Gastroesophageal sphincter (tissue), 4 donors: ENCODE measurements around the gene FOXD2. TPM values are rescaled to one million over a fixed set of nuclear protein-coding genes. Genes with fewer than 3 reads are reported as not detected.
A peak's percentile ranks its signal among the peaks of the same experiment; 100 is the strongest.

Source experiments
- ATAC-seq: fragments of 150-250 bp; one replicate; pipeline ENCODE4 v1.9.1; 2016; ENCODE audit warnings: mild to moderate bottlenecking, moderate library complexity
- H3K27ac ChIP-seq, 4 donors: fragments of 200-600 bp; sonication (generic) in 3 of 4; 1 replicate in 3 of 4; 2 replicates in 1 of 4; pipeline ENCODE4 v1.5.1; 2016 to 2019
- H3K27me3 ChIP-seq: fragments of 200-600 bp; sonication (generic); one replicate; pipeline ENCODE4 v1.5.1; 2019
- H3K36me3 ChIP-seq, 2 donors: fragments of 200-600 bp; sonication (generic); one replicate each; pipeline ENCODE4 v1.5.1; 2019; ENCODE audit warnings: control low read depth in 1 of 2
- H3K4me1 ChIP-seq, 3 donors: fragments of 200-600 bp; sonication (generic); 1 replicate in 2 of 3; 2 replicates in 1 of 3; pipeline ENCODE4 v1.5.1; 2016 to 2019; ENCODE audit warnings: control low read depth in 2 of 3
- H3K4me3 ChIP-seq, 2 donors: fragments of 200-600 bp; sonication (generic); one replicate each; pipeline ENCODE4 v1.5.1; 2019; ENCODE audit warnings: mild to moderate bottlenecking in 1 of 2, moderate library complexity in 1 of 2
- H3K9me3 ChIP-seq, 3 donors: fragments of 200-600 bp; sonication (generic); one replicate each; pipeline ENCODE4 v1.5.1; 2017 to 2019; ENCODE audit warnings: control low read depth in 2 of 3
- CTCF ChIP-seq, 4 experiments: fragments of 200-600 bp in 2 of 4; fragments of 450-650 bp in 2 of 4; sonication (generic) in 1 of 4; IDR thresholded peaks; one replicate each; pipeline ENCODE4 v1.5.1; 2017 to 2019; ENCODE audit warnings: antibody characterized with exemption in 4 of 4, mild to moderate bottlenecking in 2 of 4, moderate library complexity in 2 of 4
- EP300 ChIP-seq: sonication (generic); formaldehyde crosslinking; IDR thresholded peaks from one replicate; pipeline ENCODE4 v1.6.1; 2017; ENCODE audit warnings: antibody characterized with exemption, mild to moderate bottlenecking
- POLR2A ChIP-seq, 2 donors: fragments of 450-650 bp; IDR thresholded peaks; one replicate each; pipeline ENCODE4 v1.6.1; 2017; ENCODE audit warnings: antibody characterized with exemption in 2 of 2, mild to moderate bottlenecking in 2 of 2, moderate library complexity in 1 of 2
- POLR2AphosphoS5 ChIP-seq: sonication (generic); formaldehyde crosslinking; IDR thresholded peaks from one replicate; pipeline ENCODE4 v1.6.1; 2017; ENCODE audit warnings: antibody characterized with exemption
- WGBS, 2 donors: methylation state at CpG; one replicate each; pipeline ENCODE4 v1.1.5; 2018; ENCODE audit warnings: low coverage in 1 of 2; 5-methylcytosine and 5-hydroxymethylcytosine counted together
- total RNA-seq, 4 donors: library from RNA; depleted of rRNA; stranded (reverse); fragments of >200 nt; gene quantifications; one replicate each; pipeline ENCODE4 v1.1.0, GENCODE V29; 2016

The FOXD2 gene
- total RNA-seq, 4 donors from 2014 or later: 0.04 to 0.81 (median 0.57) TPM

DNA sequence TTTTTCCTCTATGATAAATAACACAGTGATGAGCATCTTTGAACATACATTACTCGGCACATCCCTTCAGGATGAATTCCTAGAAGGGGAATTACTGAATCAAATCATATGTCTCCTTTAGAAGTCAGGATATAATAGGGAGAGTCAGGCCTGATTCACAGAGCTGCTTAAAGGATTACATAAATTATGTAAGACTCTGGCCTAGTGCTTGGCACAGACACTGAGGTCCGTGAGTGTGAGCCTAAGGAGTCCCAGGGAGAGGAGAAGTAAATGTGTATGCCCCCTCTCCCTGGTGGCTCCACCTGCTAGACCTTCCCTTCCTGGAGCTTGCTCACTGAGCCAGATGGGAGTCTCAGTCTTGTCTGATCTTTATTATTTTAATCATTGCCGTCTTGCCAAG, 30.4 kb upstream of the FOXD2 start:
- TF ChIP-seq CTCF (IDR thresholded peaks at IDR 0.05) (no peak), EP300 (no peak), POLR2AphosphoS5 (no peak), POLR2A (IDR thresholded peaks at IDR 0.05) (no peak)
- ATAC-seq: no peak
- WGBS, 2 donors: 75 to 93% methylated on average over 2 to 3 of the region's 3 CpGs
- H3K27me3 ChIP-seq: peaks cover 37% of the 10 kb centered on the region
- no peaks in the 10 kb centered on the region for H3K4me1 ChIP-seq
- no peaks in the 10 kb centered on the region for H3K36me3 ChIP-seq
- no peaks in the 10 kb centered on the region for H3K9me3 ChIP-seq
- H3K27ac ChIP-seq: no peak overlapping the region
- H3K4me3 ChIP-seq: no peak overlapping the region

DNA sequence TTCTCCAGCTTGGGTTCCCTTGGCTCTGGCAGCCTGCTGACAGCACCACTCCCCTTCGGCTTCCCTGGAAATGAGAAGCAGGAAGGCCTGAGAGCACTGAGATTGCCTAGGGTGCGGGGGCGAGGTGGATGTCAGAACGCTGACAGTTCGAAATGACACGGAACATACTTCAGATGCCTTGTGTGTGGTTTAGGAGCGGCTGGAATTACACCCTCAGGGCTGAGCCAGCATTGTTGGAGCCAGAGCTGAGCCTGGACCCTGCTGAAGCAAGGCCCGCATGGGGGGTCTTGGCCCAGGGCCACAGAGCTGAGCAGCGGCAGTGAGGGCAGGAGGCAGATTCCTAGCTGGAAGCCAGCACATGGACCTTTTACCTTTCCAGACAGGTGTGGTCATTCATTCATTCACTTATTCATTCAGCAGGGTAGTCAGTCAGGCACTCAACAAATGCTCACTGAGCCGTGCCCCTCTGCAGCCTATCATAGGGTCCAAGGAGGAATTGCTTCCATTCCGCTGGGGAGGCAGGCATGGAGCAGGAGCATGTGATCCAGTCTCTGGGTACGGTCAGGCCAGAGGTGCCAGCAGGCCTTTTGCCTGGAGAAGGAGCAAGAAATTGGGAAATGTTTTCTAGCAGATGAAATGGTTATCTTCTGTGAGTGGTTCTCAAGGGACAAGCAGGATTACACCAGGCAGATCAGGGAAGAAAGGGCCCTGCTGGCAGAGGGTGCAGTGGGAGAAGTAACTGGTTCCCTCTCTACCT, 28.4 kb upstream of the FOXD2 start:
- peak; percentile 26 for ATAC-seq
- Histone ChIP-seq H3K4me3 (no peak overlapping the region), H3K27me3 (peaks cover 36% of the 10 kb centered on the region), H3K36me3 (no peaks in the 10 kb centered on the region), H3K27ac (no peak overlapping the region), H3K9me3 (no peaks in the 10 kb centered on the region), H3K4me1 (no peaks in the 10 kb centered on the region)
- no peak for TF ChIP-seq POLR2A (IDR thresholded peaks at IDR 0.05)
- TF ChIP-seq CTCF (IDR thresholded peaks at IDR 0.05): no peak
- TF ChIP-seq POLR2AphosphoS5: no peak
- no peak for TF ChIP-seq EP300
- 18% methylated on average over 7 of the region's 12 CpGs; no CpG with 5 or more reads in 1 of the 2 donors for WGBS, 2 donors

- H3K9me3 ChIP-seq: no peaks in the 10 kb centered on the region
- no peak overlapping the region for H3K27ac ChIP-seq
- no peaks in the 10 kb centered on the region for H3K4me1 ChIP-seq
- no peak for ATAC-seq
- TF ChIP-seq POLR2AphosphoS5 (no peak), EP300 (no peak), CTCF (IDR thresholded peaks at IDR 0.05) (no peak), POLR2A (IDR thresholded peaks at IDR 0.05) (no peak)
- H3K27me3 ChIP-seq: peaks cover 40% of the 10 kb centered on the region
- H3K4me3 ChIP-seq: no peak overlapping the region
- H3K36me3 ChIP-seq: no peaks in the 10 kb centered on the region
- WGBS, 2 donors: 73 to 75% methylated on average over 2 to 3 of the region's 3 CpGs
These were observed 27.8 kb upstream of the FOXD2 start for GRCh38 chr1:47410068-47410455.

- Histone ChIP-seq H3K4me3 (no peak overlapping the region), H3K27ac (no peak overlapping the region), H3K9me3 (no peaks in the 10 kb centered on the region), H3K36me3 (no peaks in the 10 kb centered on the region), H3K4me1 (peaks cover 0 to 5% (median 0%) of the 10 kb centered on the region in 3 donors), H3K27me3 (peaks cover 45% of the 10 kb centered on the region)
- ATAC-seq: no peak
- 100% methylated on average over 1 of the region's 2 CpGs; no CpG with 5 or more reads in 1 of the 2 donors for whole genome bisulfite sequencing, 2 donors
- no peak for TF ChIP-seq CTCF (IDR thresholded peaks at IDR 0.05)
- TF ChIP-seq EP300: no peak
- TF ChIP-seq POLR2A (IDR thresholded peaks at IDR 0.05): no peak
- no peak for TF ChIP-seq POLR2AphosphoS5
These were observed 26.4 kb upstream of the FOXD2 start for GRCh38 chr1:47411436-47411835.

- peaks cover 49% of the 10 kb centered on the region for H3K27me3 ChIP-seq
- TF ChIP-seq POLR2AphosphoS5: no peak
- no peak for TF ChIP-seq EP300
- TF ChIP-seq CTCF (IDR thresholded peaks at IDR 0.05): no peak
- TF ChIP-seq POLR2A (IDR thresholded peaks at IDR 0.05): no peak
- H3K4me1 ChIP-seq: peaks cover 0 to 13% (median 0%) of the 10 kb centered on the region in 3 donors
- no peaks in the 10 kb centered on the region for H3K36me3 ChIP-seq
- no peak overlapping the region for H3K27ac ChIP-seq
- H3K4me3 ChIP-seq: no peak overlapping the region
- 87% methylated on average over 3 of the region's 14 CpGs; no CpG with 5 or more reads in 1 of the 2 donors for WGBS, 2 donors
- H3K9me3 ChIP-seq: no peaks in the 10 kb centered on the region
- no peak for ATAC-seq
These were observed 25.4 kb upstream of the FOXD2 start for GRCh38 chr1:47412437-47412836.
